IMR-90 (cell line): Measurements from ENCODE around the gene DOK6. TPM values are rescaled to one million over a fixed set of nuclear protein-coding genes. Genes with fewer than 3 reads are reported as not detected.

ENCODE experiments used
- ATAC-seq: fragments of 200-7000 bp; cut with Tn5 transposase; 2 replicates; pipeline ENCODE4 v1.9.1; 2020; ENCODE audit warnings: low read depth, mild to moderate bottlenecking, moderate library complexity
- BruUV-seq: library from RNA; stranded (reverse); fragments of 400-500 nt; replicated peaks from 2 replicates; lab custom pipeline; 2021; lab: Mats Ljungman, UMichigan
- CTCF ChIA-PET: fragments of 300-600 bp; formaldehyde crosslinking; extraction: SDS; loops from one replicate; lab custom pipeline; 2021; ENCODE audit warnings: antibody characterized with exemption; lab: Yijun Ruan, JAX
- POLR2A ChIA-PET: fragments of 300-600 bp; sonication (Branson Sonifier 250); formaldehyde crosslinking; loops from one replicate; lab custom pipeline; 2022; ENCODE audit warnings: antibody characterized with exemption; ENCODE audit not compliant: unreplicated experiment; lab: Charles Lee
- DNase-seq: peaks from one replicate; pipeline ENCODE4 v3.0.0; 2013
- H2AFZ ChIP-seq: replicated peaks from 2 replicates; pipeline ENCODE3; 2013; ENCODE audit warnings: low read length, mild to moderate bottlenecking; ENCODE audit not compliant: poor library complexity
- H2AK5ac ChIP-seq: 2 replicates; pipeline ENCODE4 v1.6.1; 2013; ENCODE audit warnings: low read depth, low read length, inconsistent platforms
- H2AK9ac ChIP-seq: replicated peaks from 2 replicates; pipeline ENCODE3; 2013; ENCODE audit warnings: mild to moderate bottlenecking, low read depth, low read length, moderate library complexity; ENCODE audit not compliant: poor library complexity
- H2BK120ac ChIP-seq: 2 replicates; pipeline ENCODE4 v1.6.1; 2013; ENCODE audit warnings: low read depth, low read length, inconsistent platforms
- H2BK15ac ChIP-seq: 3 replicates; pipeline ENCODE4 v1.6.1; 2013; ENCODE audit warnings: low read depth, low read length, inconsistent platforms
- H2BK20ac ChIP-seq: 2 replicates; pipeline ENCODE4 v1.6.1; 2013; ENCODE audit warnings: low read depth, mild to moderate bottlenecking, inconsistent platforms, low read length, moderate library complexity
- H2BK5ac ChIP-seq: 2 replicates; pipeline ENCODE4 v1.6.1; 2013; ENCODE audit warnings: mild to moderate bottlenecking, low read depth, low read length, inconsistent platforms; ENCODE audit not compliant: poor library complexity, severe bottlenecking
- H3K14ac ChIP-seq: replicated peaks from 2 replicates; pipeline ENCODE4 v1.6.1; 2013; ENCODE audit warnings: low read depth, low read length, inconsistent platforms
- H3K18ac ChIP-seq: 2 replicates; pipeline ENCODE4 v1.6.1; 2013; ENCODE audit warnings: low read depth, low read length, control low read depth
- H3K23ac ChIP-seq: 2 replicates; pipeline ENCODE4 v1.6.1; 2013; ENCODE audit warnings: low read depth, low read length, inconsistent platforms
- H3K27ac ChIP-seq: 2 replicates; pipeline ENCODE4 v1.5.1; 2013; ENCODE audit warnings: mild to moderate bottlenecking, control low read depth, low read length; ENCODE audit not compliant: insufficient read depth
- H3K27me3 ChIP-seq: 2 replicates; pipeline ENCODE4 v1.6.1; 2013; ENCODE audit warnings: low read length; ENCODE audit not compliant: control insufficient read depth, insufficient read depth
- H3K36me3 ChIP-seq: 2 replicates; pipeline ENCODE4 v1.6.1; 2013; ENCODE audit warnings: low read length, mixed read lengths; ENCODE audit not compliant: control insufficient read depth, insufficient read depth
- H3K4ac ChIP-seq: 2 replicates; pipeline ENCODE4 v1.6.1; 2013; ENCODE audit warnings: low read depth, low read length, inconsistent platforms
- H3K4me1 ChIP-seq: 2 replicates; pipeline ENCODE4 v1.6.1; 2013; ENCODE audit warnings: low read length, mixed read lengths; ENCODE audit not compliant: control insufficient read depth, insufficient read depth
- H3K4me2 ChIP-seq: 2 replicates; pipeline ENCODE4 v1.6.1; 2013; ENCODE audit warnings: low read depth, mild to moderate bottlenecking, control low read depth, low read length, moderate library complexity
- H3K4me3 ChIP-seq: 2 replicates; pipeline ENCODE4 v1.5.1; 2013; ENCODE audit warnings: low read depth, mild to moderate bottlenecking, control low read depth, low read length, moderate library complexity; ENCODE audit not compliant: insufficient read depth
- H3K56ac ChIP-seq: 2 replicates; pipeline ENCODE4 v1.6.1; 2013; ENCODE audit warnings: low read length, inconsistent platforms; ENCODE audit not compliant: insufficient read depth; ENCODE audit errors: extremely low read depth
- H3K79me1 ChIP-seq, 2 experiments: 2 replicates each; pipeline ENCODE4 v1.6.1; 2013; ENCODE audit warnings: low read length in 2 of 2, inconsistent platforms in 1 of 2, low read depth in 1 of 2
- H3K9ac ChIP-seq: 2 replicates; pipeline ENCODE4 v1.6.1; 2013; ENCODE audit warnings: low read depth, low read length, control low read depth
- H3K9me1 ChIP-seq: 2 replicates; pipeline ENCODE4 v1.6.1; 2013; ENCODE audit warnings: low read length, inconsistent platforms; ENCODE audit not compliant: insufficient read depth
- H3K9me3 ChIP-seq: 2 replicates; pipeline ENCODE4 v1.6.1; 2013; ENCODE audit warnings: low read length; ENCODE audit not compliant: control insufficient read depth, insufficient read depth
- H4K20me1 ChIP-seq: 2 replicates; pipeline ENCODE4 v1.6.1; 2013; ENCODE audit warnings: low read length, inconsistent platforms; ENCODE audit not compliant: insufficient read depth
- H4K5ac ChIP-seq: 2 replicates; pipeline ENCODE4 v1.6.1; 2013; ENCODE audit warnings: mild to moderate bottlenecking, low read depth, low read length, control low read depth
- H4K8ac ChIP-seq, 2 experiments: 2 replicates each; pipeline ENCODE4 v1.6.1; 2013; ENCODE audit warnings: low read depth in 2 of 2, low read length in 2 of 2, control low read depth in 1 of 2, inconsistent platforms in 1 of 2
- H4K91ac ChIP-seq: 2 replicates; pipeline ENCODE4 v1.6.1; 2013; ENCODE audit warnings: low read depth, low read length, inconsistent platforms; ENCODE audit not compliant: insufficient read depth
- BHLHE40 ChIP-seq: fragments of 150-350 bp; IDR thresholded peaks from 2 replicates; pipeline ENCODE4 v1.6.1; 2016; ENCODE audit warnings: mild to moderate bottlenecking, low read depth, low read length
- CHD1 ChIP-seq: IDR thresholded peaks from 2 replicates; pipeline ENCODE4 v1.6.1; 2012; ENCODE audit warnings: low read depth, low read length, improper control_type of control experiment
- FOS ChIP-seq: fragments of 150-350 bp; IDR thresholded peaks from 2 replicates; pipeline ENCODE4 v1.6.1; 2016; ENCODE audit warnings: low read depth, low read length
- MXI1 ChIP-seq: IDR thresholded peaks from 2 replicates; pipeline ENCODE4 v1.6.1; 2012; ENCODE audit warnings: low read depth, mild to moderate bottlenecking, low read length, moderate library complexity, borderline replicate concordance
- RAD21 ChIP-seq: IDR thresholded peaks from 2 replicates; pipeline ENCODE4 v1.6.1; 2012; ENCODE audit warnings: low read length, improper control_type of control experiment
- RFX5 ChIP-seq: IDR thresholded peaks from 2 replicates; pipeline ENCODE4 v1.8.0; 2012; ENCODE audit warnings: low read depth, mild to moderate bottlenecking, low read length, moderate library complexity
- SMC3 ChIP-seq: fragments of 150-350 bp; IDR thresholded peaks from 2 replicates; pipeline ENCODE4 v1.6.1; 2016; ENCODE audit warnings: low read depth, mild to moderate bottlenecking, antibody characterized with exemption, low read length, moderate library complexity
- WGBS, 2 experiments: methylation state at CpG; one replicate each; pipeline versions ENCODE4 v1.1.5 to v1.1.7; 2013; ENCODE audit warnings: missing lambda C conversion rate in 2 of 2; ENCODE audit not compliant: insufficient read length in 1 of 2; ENCODE audit errors: extremely low coverage in 2 of 2; 5-methylcytosine and 5-hydroxymethylcytosine counted together
- dilution Hi-C: fragments of 300-500 bp; cut with HindIII; formaldehyde crosslinking; loops from one replicate; pipeline ENCODE4 v1.14.3; 2018; ENCODE audit warnings: low sequenced_read_pairs; ENCODE audit not compliant: unreplicated experiment
- in situ Hi-C: fragments of 300-500 bp; cut with MboI; formaldehyde crosslinking; loops from 3 replicates; pipeline ENCODE4 v1.14.3; 2019; ENCODE audit warnings: low sequenced_read_pairs, inconsistent platforms, mixed read lengths
- intact Hi-C: fragments of 100-400 bp; cut with micrococcal nuclease; formaldehyde crosslinking; loops from 2 replicates; pipeline ENCODE4 v1.10.0; 2022
- polyA plus RNA-seq, 3 experiments: library from polyadenylated mRNA; depleted of rRNA; stranded (reverse); fragments of >200 nt; gene quantifications; 2 replicates each; pipeline ENCODE4 v1.2.3, GENCODE V29; 2012; ENCODE audit warnings: low replicate concordance in 1 of 3
- total RNA-seq: library from RNA; depleted of rRNA; stranded (reverse); fragments of >200 nt; gene quantifications from 2 replicates; pipeline ENCODE4 v1.2.3, GENCODE V29; 2012
- TF ChIP-seq, protein P1 (sequence below): conservative IDR thresholded peaks from 2 replicates; pipeline ENCODE4 v1.5.1; 2012; ENCODE audit warnings: mild to moderate bottlenecking, low read depth, low read length, improper control_type of control experiment
- TF ChIP-seq, protein P2 (sequence below): fragments of 150-350 bp; IDR thresholded peaks from 2 replicates; pipeline ENCODE4 v1.6.1; 2016; ENCODE audit warnings: low read depth, mild to moderate bottlenecking, low read length, moderate library complexity, borderline replicate concordance

Gene DOK6
- total and polyA plus RNA-seq, 2 of the 4 experiments (the other 2 are of a cell fraction) = 1.9 to 2.7 TPM

DNA sequence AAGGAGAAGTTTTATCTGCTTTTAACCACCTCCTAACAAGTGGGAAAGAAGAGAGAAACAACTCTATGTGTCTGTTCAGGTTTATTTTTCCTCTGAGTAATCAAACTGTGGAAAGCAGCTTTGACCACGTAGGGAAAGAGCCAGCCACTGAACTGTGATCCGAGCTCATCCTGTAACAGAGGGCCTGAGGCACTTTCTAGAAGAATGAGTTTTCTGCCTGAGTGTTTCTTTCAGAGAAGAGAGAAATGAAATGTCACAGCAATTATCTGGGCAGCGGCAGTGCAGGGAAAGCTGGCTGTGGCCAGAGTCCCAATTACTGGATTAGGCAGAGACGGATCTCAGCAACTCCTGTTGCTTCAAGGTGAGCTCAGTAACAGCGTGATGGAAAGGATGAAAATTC lies 395.1 kb downstream of the DOK6 start:
- H3K9me3 ChIP-seq = no peaks in the 10 kb centered on the region
- peak overlapping the region; percentile 51 for H3K4me2 ChIP-seq
- H3K36me3 ChIP-seq = no peaks in the 10 kb centered on the region
- TF ChIP-seq SMC3 (no peak), CHD1 (no peak), BHLHE40 (no peak), FOS (no peak), RFX5 (no peak), MXI1 (no peak), RAD21 (no peak)
- TF ChIP-seq, protein P1, sequence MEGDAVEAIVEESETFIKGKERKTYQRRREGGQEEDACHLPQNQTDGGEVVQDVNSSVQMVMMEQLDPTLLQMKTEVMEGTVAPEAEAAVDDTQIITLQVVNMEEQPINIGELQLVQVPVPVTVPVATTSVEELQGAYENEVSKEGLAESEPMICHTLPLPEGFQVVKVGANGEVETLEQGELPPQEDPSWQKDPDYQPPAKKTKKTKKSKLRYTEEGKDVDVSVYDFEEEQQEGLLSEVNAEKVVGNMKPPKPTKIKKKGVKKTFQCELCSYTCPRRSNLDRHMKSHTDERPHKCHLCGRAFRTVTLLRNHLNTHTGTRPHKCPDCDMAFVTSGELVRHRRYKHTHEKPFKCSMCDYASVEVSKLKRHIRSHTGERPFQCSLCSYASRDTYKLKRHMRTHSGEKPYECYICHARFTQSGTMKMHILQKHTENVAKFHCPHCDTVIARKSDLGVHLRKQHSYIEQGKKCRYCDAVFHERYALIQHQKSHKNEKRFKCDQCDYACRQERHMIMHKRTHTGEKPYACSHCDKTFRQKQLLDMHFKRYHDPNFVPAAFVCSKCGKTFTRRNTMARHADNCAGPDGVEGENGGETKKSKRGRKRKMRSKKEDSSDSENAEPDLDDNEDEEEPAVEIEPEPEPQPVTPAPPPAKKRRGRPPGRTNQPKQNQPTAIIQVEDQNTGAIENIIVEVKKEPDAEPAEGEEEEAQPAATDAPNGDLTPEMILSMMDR = no peak
- TF ChIP-seq, protein P2, sequence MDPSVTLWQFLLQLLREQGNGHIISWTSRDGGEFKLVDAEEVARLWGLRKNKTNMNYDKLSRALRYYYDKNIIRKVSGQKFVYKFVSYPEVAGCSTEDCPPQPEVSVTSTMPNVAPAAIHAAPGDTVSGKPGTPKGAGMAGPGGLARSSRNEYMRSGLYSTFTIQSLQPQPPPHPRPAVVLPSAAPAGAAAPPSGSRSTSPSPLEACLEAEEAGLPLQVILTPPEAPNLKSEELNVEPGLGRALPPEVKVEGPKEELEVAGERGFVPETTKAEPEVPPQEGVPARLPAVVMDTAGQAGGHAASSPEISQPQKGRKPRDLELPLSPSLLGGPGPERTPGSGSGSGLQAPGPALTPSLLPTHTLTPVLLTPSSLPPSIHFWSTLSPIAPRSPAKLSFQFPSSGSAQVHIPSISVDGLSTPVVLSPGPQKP = no peak
- no peak overlapping the region for H3K56ac ChIP-seq
- peak overlapping the region; percentile 45 for H2BK120ac ChIP-seq
- no peaks in the 10 kb centered on the region for H3K27me3 ChIP-seq
- intact Hi-C loops (no loop called here), in situ Hi-C loops (no loop called here), dilution Hi-C loops (no loop called here)
- ChIA-PET POLR2A (no interaction called here), CTCF (interaction anchor here (0.9 kb wide), 1 partner anchor 11 kb away, joined by 3 read pairs; no protein-coding TSS in a partner anchor)
- no peak overlapping the region; the same call in 1 of the 2 replicates for H3K23ac ChIP-seq
- peak; percentile 62 for DNase-seq
- H3K18ac ChIP-seq = peak overlapping the region; percentile 21; the same call in 1 of the 2 replicates
- peak overlapping the region; percentile 23; the same call in 1 of the 2 replicates for H4K5ac ChIP-seq
- H2AK9ac ChIP-seq = no peak overlapping the region
- H2BK15ac ChIP-seq = peak overlapping the region; percentile 23; the same call in 2 of the 3 replicates
- no peak overlapping the region; the same call in 1 of the 2 replicates for H3K4ac ChIP-seq
- no peaks in the 10 kb centered on the region for H3K9me1 ChIP-seq
- 25% methylated on average over 3 of the region's 5 CpGs; no CpG with 5 or more reads in 1 of the 2 experiments for WGBS, 2 experiments
- no peak overlapping the region for H3K27ac ChIP-seq
- H2AFZ ChIP-seq = peak overlapping the region; percentile 64
- no peaks in the 10 kb centered on the region for H4K20me1 ChIP-seq
- H3K79me1 ChIP-seq = no peaks in the 10 kb centered on the region
- ATAC-seq = peak; percentile 89
- no peak overlapping the region for H2AK5ac ChIP-seq
- H4K8ac ChIP-seq = peak overlapping the region in 1 of 2 experiments; percentile 65; a peak in 1 of 4 replicates
- H2BK5ac ChIP-seq = peak overlapping the region; percentile 37
- peak overlapping the region; percentile 31; the same call in 1 of the 2 replicates for H4K91ac ChIP-seq
- H3K14ac ChIP-seq = no peak overlapping the region
- no peak overlapping the region for H3K4me3 ChIP-seq
- H3K4me1 ChIP-seq = peaks cover 6% of the 10 kb centered on the region
- no peak overlapping the region for H3K9ac ChIP-seq
- H2BK20ac ChIP-seq = no peak overlapping the region
- BruUV-seq = no TSS peak
